GM18511 (cell line): Measurements from ENCODE around the gene PPP1R10.
"Not testable (repeated sequence)": the region's sequence is repeated elsewhere in the genome, so short reads cannot be mapped to it uniquely, and the experiment has no call there.

ENCODE experiments used
- ATAC-seq: cut with Tn5 transposase; IDR thresholded peaks from one replicate; pipeline ENCODE4 v1.9.1; 2021; ENCODE audit warnings: mild to moderate bottlenecking, moderate library complexity; ENCODE audit not compliant: unreplicated experiment

PPP1R10 gene

DNA sequence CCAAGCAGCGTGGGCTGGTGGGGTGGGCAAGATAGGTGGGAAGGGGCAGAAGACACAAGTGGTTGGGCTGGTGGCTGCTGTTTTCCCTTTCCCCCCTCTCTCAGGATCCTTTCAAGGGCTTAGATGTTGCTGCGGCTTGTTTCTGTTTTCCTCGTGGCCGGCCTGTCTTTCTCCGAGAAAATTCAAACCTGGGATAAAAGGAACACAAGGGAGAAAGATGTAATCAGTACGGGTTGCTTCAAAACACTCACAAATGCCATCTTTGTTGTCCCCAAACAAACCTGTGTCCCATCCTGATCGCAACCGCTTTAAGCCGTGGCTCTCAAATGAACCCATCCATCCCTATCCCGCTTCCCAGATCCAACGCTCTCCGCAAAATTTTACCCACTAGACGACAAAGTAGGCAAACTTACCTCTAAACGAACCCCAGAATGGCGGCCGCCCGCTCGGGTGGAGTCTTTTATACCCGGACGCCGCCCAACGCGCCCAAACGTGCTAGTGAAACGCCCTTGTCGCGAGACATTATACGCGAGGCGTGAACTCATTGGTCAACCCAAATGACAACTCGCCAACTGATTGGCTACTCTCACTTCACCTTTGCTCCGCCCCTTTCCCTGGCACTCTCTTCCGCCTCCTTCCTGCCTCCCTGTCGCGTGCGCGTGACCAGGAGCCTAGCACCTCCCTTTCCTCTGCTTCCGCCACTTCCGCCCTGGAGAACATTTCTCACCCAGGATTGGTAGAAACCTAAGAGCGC is at the start of gene PPP1R10:
PPP1R10 (minus strand) TSS at position 433 of the 754 bp plus-strand sequence. CDS start 7,299 bp downstream, outside the sequence.
- peak; percentile 83 for ATAC-seq

- not testable (repeated sequence) for ATAC-seq
Measured at GRCh38 chr6:30666300-30666699, 49.3 kb upstream of the PPP1R10 start.

DNA sequence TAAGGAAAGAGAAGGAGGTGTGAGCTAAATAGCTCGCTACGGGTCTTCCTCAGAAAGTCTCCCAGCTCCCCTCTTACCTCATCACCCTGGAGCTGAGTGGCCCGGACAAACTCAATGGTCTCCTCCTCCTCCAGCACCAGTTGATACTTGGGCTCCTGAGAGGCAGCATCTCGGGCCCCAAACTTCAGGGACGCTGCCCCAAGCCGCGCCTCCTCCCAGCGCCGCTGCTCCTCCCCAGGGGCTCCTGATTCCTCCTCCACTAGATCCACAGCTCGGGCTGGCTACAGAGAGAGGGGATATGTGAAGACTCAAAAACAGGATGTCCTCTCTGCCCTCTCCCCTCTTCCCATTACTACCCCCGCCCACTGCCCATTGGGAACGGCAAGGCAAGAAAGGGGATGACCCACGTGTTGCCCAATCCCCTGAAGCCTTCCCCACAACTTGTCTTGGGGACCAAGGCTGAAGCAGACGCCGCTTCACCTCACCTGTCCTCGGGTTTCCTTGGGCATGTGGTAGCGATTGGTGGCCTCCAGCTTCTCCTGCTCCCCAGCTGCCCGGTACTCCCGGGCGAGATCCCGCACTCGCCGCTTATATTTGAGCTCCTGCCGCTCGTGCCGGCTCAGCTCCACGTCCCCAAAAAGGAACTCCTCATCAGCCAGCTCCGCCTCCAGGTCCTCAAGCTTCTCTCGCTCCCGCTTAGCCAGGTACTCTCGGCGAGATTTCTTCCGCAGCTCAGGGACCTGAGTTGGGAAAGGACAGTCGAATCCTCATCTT is 48.1 kb upstream of the PPP1R10 start:
- ATAC-seq, result no peak

DNA sequence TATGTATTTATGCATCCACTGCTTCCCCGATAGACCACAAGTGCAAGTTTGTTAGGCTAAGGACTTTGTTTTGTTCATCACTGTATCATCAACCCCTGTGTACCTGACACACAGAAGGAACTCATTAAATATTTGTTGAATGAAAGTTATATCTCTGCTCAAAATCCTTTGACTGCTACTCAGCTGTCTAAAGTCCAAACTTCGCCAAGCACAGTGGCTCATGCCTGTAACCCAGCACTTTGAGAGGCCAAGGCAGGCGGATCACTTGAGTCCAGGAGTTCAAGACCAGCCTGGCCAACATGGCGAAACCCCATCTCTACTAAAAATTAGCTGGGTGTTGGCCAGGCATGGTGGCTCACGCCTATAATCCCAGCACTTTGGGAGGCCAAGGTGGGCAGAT is 40.9 kb upstream of the PPP1R10 start:
- ATAC-seq, result not testable (repeated sequence)

- ATAC-seq, result no peak
Measured at GRCh38 chr6:30657454-30657853, 40.4 kb upstream of the PPP1R10 start.

GRCh38 chr6:30656513-30656912 is 39.5 kb upstream of the PPP1R10 start:
- ATAC-seq, result no peak

GRCh38 chr6:30655743-30656094 is 38.7 kb upstream of the PPP1R10 start:
- ATAC-seq, result no peak

DNA sequence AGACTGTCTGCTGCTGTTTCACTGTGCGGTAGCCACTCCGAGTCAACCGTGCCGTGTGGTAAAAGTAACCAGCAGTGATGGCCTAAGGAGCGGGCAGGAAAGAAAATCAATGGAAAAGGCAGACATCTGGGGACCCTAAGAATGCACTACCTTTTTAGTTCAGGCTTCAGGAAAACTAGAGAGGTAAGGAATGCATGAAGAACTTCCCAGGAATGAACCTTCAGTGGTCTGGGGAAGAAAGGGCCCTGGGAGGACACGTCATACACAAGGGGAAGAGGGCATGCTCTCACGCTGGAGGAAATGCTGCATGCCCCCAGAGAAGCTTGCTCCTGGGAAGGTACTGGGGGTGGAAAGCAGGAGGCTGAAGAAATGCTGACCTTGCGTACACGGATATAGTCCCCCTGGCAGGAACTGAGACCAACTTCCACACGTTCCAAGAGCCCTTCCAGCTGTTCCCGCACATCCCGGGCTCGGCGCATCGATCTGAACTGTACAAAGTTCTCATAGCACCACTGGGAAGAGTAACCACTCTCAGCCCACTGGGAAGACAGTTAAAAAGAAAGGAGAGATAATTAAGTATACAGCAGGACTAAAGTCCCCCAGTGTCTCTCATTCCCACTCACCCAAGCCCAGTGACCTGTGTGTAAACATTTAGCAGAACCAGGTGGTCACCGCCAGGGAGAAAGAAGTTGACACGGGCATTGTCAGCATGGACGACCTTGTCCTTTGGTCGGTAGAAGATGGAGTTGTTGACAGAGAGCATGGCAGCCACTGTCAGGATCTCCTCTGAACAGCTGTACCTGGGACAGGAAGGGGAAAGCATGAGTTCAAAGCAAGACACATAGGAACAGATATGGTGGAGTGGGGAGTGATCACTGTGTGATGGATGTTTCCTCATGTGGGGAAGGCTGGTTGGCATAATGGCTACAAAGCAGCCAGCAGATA is 38.0 kb upstream of the PPP1R10 start:
- ATAC-seq, result no peak

GRCh38 chr6:30651143-30651542 is 34.1 kb upstream of the PPP1R10 start:
- no peak for ATAC-seq

DNA sequence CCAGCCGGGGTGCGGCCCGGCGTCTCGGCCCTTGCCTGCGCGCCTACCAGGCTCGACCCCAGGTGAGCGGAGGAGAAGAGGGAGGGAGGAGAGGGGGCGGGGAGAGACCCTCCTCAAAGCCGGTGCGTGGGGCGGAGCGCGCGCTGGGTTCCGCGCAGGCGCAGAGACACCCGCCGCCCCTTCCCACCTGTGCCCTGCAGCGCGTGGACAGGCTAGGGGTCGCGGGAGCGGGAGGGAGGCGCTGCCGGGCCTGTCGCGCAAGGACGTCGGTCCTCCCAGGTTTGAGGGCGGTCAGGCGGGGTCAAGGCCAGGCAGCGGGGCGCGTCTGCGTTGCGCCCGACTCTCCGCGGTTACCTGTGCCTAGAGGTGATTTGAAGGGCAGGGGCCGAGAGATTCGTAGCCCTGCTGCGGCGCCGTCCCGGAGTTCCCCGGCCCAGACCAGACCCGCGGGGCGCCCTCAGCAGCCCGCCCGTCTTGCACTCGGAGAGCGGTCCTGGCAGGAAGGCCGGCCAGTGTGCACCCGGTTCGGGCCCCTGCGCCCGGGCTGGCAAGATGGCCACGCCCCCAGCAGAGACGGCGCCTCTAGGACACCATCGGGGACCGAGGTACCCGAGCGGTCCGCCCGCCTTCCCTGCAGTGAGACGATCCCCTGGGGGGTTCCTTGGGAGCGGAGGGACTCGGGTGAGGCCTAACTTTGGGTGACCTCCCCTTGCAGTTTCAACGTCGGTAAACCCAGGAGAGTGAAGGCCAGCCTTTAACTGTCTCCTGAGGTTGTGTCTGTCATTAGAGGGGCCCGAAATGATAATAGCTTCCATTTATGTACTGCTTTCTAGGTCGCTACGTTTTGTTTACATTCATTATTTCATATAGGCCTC is 30.4 kb upstream of the PPP1R10 start:
- peak; percentile 74 for ATAC-seq

GRCh38 chr6:30646450-30647241 is 29.6 kb upstream of the PPP1R10 start, which contains the start of gene C6orf136:
TSS of gene C6orf136 (plus strand) at chr6:30647133. CDS start at chr6:30647232, 99 bp downstream.
- ATAC-seq, result peak; percentile 71

GRCh38 chr6:30645989-30646388 is 28.9 kb upstream of the PPP1R10 start:
- ATAC-seq, result no peak

DNA sequence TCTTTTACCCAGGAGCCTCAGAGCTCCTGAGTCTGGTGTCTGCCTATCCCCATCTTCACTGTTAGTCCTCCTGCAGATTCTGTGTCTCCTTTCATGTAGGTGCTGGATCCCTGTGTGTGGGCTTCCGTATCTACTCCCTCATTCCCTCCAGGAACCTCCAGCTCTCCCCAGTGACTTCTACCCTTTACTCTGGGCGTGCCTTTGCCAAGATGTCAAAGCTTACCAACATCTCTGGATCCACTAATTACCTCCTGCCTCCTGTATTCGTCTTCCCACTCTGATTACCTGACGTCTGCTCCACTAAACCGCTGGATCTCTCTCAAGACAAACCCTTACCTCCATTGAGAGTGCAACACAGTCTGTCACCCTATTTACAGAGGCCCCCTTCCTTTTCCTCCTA is 27.7 kb upstream of the PPP1R10 start:
- no peak for ATAC-seq

DNA sequence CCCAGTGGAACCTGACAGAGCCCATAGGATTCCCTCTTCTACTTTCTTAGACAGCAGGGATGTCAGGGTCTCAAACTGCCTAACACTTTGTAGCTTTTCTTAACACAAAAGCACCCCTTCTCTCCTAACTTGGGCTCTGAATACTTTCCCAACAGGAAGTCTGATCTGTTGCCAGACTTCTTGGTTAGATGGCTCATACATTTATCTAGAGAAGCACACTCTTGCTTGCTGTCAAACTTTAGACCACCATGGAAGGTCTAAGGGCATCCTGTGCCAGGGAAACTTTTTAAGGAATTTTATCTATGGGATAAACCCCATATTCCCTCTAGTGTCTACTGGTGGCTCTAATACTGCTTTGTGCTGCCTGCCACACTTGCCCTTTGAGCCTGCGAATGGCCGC is 26.6 kb upstream of the PPP1R10 start:
- no peak for ATAC-seq

GRCh38 chr6:30641048-30641447 is 24.0 kb upstream of the PPP1R10 start:
- no peak for ATAC-seq

DNA sequence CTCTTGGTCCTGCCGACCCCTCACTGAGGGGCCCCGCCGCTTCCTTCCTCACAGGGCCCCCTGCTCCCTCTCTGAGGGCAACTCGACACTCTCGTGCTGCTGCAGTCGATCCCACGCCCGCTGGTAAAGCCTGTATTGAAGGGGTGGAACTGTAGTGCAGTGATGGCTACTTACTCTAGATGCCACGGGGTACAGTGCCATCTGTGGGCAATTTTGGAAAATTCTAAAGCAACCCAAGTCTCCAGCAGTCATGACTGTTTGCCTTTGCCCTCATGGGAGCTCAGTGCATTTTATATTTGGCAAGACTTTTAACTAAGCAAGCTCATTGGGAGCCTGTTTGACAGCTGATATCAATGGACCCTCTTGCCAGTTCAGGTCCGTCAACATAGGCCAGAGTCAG is 23.4 kb upstream of the PPP1R10 start:
- no peak for ATAC-seq

DNA sequence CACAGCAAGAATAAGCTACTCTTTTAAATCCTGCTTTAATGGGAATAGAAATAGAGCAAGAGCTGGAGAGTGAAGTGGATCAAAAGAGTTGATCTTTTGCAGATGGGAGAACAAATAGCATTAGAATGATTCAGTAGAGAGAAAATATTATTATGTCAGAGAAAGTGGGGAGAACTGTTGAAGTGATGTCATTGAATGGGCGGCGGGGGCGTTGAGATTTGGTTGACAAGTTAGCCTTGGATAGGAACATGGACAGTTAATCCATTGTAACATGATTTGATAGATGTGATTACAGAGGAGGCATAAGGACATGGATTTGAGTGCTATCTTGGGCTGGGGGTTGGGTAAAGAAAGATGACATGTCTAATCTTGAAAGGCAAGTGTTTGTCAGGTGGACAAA is 18.8 kb upstream of the PPP1R10 start:
- no peak for ATAC-seq

GRCh38 chr6:30626484-30627366 is 9.7 kb upstream of the PPP1R10 start, which contains the start of gene ATAT1:
TSS of gene ATAT1 (plus strand) at chr6:30626874.
- ATAC-seq, result peak; percentile 91
